Ishikawa (cell line): Measurements from ENCODE around the gene HSPA14.

Source experiments
- CEBPB ChIP-seq: IDR thresholded peaks from 2 replicates; pipeline ENCODE4 v1.6.1; 2012
- CREB1 ChIP-seq: IDR thresholded peaks from 2 replicates; pipeline ENCODE4 v1.6.1; 2012; ENCODE audit warnings: low read depth
- EGR1 ChIP-seq: IDR thresholded peaks from 2 replicates; pipeline ENCODE4 v1.6.1; 2012
- EP300 ChIP-seq: IDR thresholded peaks from 2 replicates; pipeline ENCODE4 v1.6.1; 2012; ENCODE audit warnings: borderline replicate concordance
- FOXM1 ChIP-seq: IDR thresholded peaks from 2 replicates; pipeline ENCODE4 v1.6.1; 2012; ENCODE audit warnings: low read depth, borderline replicate concordance
- NFIC ChIP-seq: IDR thresholded peaks from 2 replicates; pipeline ENCODE4 v1.6.1; 2012
- RAD21 ChIP-seq: IDR thresholded peaks from 2 replicates; pipeline ENCODE4 v1.6.1; 2012; ENCODE audit warnings: low read depth
- TAF1 ChIP-seq: IDR thresholded peaks from 2 replicates; pipeline ENCODE4 v1.6.1; 2012; ENCODE audit warnings: low read depth, mild to moderate bottlenecking
- TCF12 ChIP-seq: IDR thresholded peaks from 2 replicates; pipeline ENCODE4 v1.6.1; 2012; ENCODE audit warnings: low read depth
- TEAD4 ChIP-seq: IDR thresholded peaks from 2 replicates; pipeline ENCODE4 v1.6.1; 2012
- YY1 ChIP-seq: IDR thresholded peaks from 2 replicates; pipeline ENCODE4 v1.6.1; 2012; ENCODE audit warnings: low read depth
- ZBTB7A ChIP-seq: IDR thresholded peaks from 2 replicates; pipeline ENCODE4 v1.6.1; 2012; ENCODE audit warnings: low read depth
- TF ChIP-seq, protein P1 (sequence below): IDR thresholded peaks from 2 replicates; pipeline ENCODE4 v1.6.1; 2012
- TF ChIP-seq, protein P2 (sequence below): IDR thresholded peaks from 2 replicates; pipeline ENCODE4 v1.6.1; 2012; ENCODE audit warnings: low read depth, mild to moderate bottlenecking
- TF ChIP-seq, protein P3 (sequence below): IDR thresholded peaks from 2 replicates; pipeline ENCODE4 v1.6.1; 2012

The HSPA14 gene

DNA sequence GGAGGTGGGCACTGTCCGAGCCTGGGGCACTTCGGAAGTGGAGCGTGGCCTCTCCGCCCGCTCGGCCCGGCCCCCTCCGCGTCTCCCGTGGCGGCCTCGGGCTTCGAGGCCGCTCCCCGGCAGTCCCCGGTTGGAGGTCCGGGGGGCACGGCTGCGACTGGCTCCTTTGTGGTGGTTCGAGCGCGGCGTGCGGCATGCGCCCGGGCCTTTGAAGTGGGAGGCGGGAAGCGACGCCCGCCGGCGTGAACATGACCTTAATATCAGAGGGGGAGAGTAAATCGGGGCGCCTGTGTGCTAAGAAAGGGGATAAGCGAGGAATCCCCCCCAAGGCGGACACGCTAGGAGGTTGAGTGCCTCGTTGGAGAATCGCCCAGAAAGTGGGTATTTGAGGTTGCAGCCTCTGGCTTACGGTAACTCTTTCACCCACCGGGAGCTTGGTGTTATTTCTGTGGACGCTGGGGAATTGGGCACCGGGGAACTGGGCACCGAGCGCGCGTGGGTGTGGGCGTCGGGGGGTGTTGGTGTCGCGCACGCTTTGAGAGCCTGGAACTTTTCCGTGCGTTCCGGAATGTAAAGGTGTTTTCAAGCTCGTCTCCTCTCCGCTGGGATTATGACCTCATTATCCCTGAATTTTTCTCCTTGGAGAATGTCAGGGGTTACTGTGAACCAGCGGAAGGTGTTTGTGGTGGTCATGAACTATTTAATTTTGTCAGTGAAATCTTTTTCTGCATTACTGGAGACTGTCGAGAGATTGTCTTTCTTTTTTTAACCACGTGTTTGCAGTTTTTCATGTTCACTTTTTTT, 41.2 kb downstream of the HSPA14 start:
- peak; percentile 69 for TF ChIP-seq EGR1
- no peak for TF ChIP-seq TAF1
- TF ChIP-seq, protein P1, sequence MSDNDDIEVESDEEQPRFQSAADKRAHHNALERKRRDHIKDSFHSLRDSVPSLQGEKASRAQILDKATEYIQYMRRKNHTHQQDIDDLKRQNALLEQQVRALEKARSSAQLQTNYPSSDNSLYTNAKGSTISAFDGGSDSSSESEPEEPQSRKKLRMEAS = peak; percentile 46
- peak; percentile 14; the same call in 1 of the 2 replicates for TF ChIP-seq TEAD4

DNA sequence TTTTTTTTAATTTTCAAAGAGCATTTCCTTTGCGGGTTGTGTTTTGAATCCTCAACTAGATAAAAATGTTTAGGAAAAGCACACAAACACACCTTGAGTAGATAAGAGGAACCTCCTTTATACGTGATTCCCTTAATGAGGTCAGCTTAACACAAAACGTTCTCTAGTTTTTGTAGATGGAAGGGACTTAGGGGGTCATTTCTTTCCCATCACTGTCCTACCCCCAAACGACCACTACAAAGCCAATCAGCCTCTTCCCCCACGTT, 41.8 kb downstream of the HSPA14 start:
- TF ChIP-seq, protein P2, sequence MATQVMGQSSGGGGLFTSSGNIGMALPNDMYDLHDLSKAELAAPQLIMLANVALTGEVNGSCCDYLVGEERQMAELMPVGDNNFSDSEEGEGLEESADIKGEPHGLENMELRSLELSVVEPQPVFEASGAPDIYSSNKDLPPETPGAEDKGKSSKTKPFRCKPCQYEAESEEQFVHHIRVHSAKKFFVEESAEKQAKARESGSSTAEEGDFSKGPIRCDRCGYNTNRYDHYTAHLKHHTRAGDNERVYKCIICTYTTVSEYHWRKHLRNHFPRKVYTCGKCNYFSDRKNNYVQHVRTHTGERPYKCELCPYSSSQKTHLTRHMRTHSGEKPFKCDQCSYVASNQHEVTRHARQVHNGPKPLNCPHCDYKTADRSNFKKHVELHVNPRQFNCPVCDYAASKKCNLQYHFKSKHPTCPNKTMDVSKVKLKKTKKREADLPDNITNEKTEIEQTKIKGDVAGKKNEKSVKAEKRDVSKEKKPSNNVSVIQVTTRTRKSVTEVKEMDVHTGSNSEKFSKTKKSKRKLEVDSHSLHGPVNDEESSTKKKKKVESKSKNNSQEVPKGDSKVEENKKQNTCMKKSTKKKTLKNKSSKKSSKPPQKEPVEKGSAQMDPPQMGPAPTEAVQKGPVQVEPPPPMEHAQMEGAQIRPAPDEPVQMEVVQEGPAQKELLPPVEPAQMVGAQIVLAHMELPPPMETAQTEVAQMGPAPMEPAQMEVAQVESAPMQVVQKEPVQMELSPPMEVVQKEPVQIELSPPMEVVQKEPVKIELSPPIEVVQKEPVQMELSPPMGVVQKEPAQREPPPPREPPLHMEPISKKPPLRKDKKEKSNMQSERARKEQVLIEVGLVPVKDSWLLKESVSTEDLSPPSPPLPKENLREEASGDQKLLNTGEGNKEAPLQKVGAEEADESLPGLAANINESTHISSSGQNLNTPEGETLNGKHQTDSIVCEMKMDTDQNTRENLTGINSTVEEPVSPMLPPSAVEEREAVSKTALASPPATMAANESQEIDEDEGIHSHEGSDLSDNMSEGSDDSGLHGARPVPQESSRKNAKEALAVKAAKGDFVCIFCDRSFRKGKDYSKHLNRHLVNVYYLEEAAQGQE = no peak
- no peak for TF ChIP-seq FOXM1
- no peak for TF ChIP-seq EP300
- no peak for TF ChIP-seq RAD21
- TF ChIP-seq CREB1 = no peak

DNA sequence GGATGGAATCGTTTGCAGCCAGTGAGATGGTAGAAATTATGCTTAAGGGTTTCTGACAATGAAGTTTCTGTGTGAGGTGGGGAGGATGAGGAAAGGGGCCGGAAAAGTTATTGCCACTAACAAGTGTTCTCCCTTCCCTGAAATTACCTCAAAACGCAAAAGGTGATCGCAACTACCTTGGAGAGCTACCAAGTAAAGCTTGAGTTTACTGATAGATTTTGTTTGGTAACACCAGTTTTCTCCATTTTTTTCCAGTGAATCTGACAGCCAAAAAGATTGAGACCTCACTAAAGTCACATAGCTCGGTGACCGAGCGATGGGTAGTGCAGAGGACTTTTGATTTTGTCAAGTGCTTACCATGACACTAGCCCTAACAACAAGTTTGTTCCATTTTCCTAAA, 42.1 kb downstream of the HSPA14 start:
- TF ChIP-seq, protein P2 = peak; percentile 69
- TF ChIP-seq, protein P3, sequence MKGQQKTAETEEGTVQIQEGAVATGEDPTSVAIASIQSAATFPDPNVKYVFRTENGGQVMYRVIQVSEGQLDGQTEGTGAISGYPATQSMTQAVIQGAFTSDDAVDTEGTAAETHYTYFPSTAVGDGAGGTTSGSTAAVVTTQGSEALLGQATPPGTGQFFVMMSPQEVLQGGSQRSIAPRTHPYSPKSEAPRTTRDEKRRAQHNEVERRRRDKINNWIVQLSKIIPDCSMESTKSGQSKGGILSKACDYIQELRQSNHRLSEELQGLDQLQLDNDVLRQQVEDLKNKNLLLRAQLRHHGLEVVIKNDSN = no peak
- no peak for TF ChIP-seq EGR1

- no peak for TF ChIP-seq CEBPB
- no peak for TF ChIP-seq EGR1
- no peak for TF ChIP-seq FOXM1
- TF ChIP-seq, protein P1 = no peak
- no peak for TF ChIP-seq ZBTB7A
- no peak for TF ChIP-seq TAF1
- TF ChIP-seq TCF12 = no peak
- TF ChIP-seq, protein P3 = no peak
- TF ChIP-seq NFIC = no peak
- TF ChIP-seq, protein P2 = no peak
- TF ChIP-seq CREB1 = no peak
- TF ChIP-seq RAD21 = no peak
- no peak for TF ChIP-seq EP300
- no peak for TF ChIP-seq TEAD4
- no peak for TF ChIP-seq YY1
Measured at GRCh38 chr10:14884082-14884481, 46.0 kb downstream of the HSPA14 start.

GRCh38 chr10:14889318-14889717, 51.2 kb downstream of the HSPA14 start:
- TF ChIP-seq, protein P3 = no peak
- TF ChIP-seq, protein P1 = no peak
- no peak for TF ChIP-seq CREB1
- no peak for TF ChIP-seq RAD21
- no peak for TF ChIP-seq YY1
- no peak for TF ChIP-seq TEAD4
- TF ChIP-seq EGR1 = no peak
- TF ChIP-seq EP300 = no peak
- TF ChIP-seq, protein P2 = no peak
- no peak for TF ChIP-seq NFIC
- no peak for TF ChIP-seq FOXM1
- no peak for TF ChIP-seq TAF1
- no peak for TF ChIP-seq CEBPB
